Spleen (tissue), 7 donors: ENCODE results near the gene CLEC10A.
"Not testable (repeated sequence)": the region's sequence is repeated elsewhere in the genome, so short reads cannot be mapped to it uniquely, and the experiment has no call there.

Experiments
- CTCF ChIP-seq, 11 experiments: fragments of 200-600 bp in 7 of 11; fragments of 450-650 bp in 4 of 11; sonication (generic) in 4 of 11; IDR thresholded peaks in 8 of 11; conservative IDR thresholded peaks in 3 of 11; 1 replicate in 7 of 11; 2 replicates in 4 of 11; pipeline versions ENCODE4 v1.4.0 to v1.8.0; 2016 to 2021; ENCODE audit warnings: antibody characterized with exemption in 11 of 11, inconsistent platforms in 4 of 11, mild to moderate bottlenecking in 1 of 11
- POLR2A ChIP-seq, 3 donors: fragments of 450-650 bp; IDR thresholded peaks; one replicate each; pipeline ENCODE4 v1.5.1; 2017; ENCODE audit warnings: antibody characterized with exemption in 3 of 3, mild to moderate bottlenecking in 1 of 3
- POLR2AphosphoS5 ChIP-seq, 3 donors: sonication (generic); formaldehyde crosslinking; IDR thresholded peaks; one replicate each; pipeline ENCODE4 v1.5.1; 2017; ENCODE audit warnings: antibody characterized with exemption in 3 of 3
- donor health status: DM: no; HTN: no; CAD: no; lungs with moderate emphysema.
- donor health status: DM: no; HTN: no; CAD: no.
- donor health status: DM: no; HTN: no; CAD: no.

GRCh38 chr17:7100641-7101379 is 20.8 kb upstream of the CLEC10A start:
- TF ChIP-seq POLR2AphosphoS5 (IDR thresholded peaks at IDR 0.05); POLR2A (IDR thresholded peaks at IDR 0.05); CTCF (IDR thresholded peaks at IDR 0.05 in 8 of 11, conservative IDR thresholded peaks at IDR 0.05 in 3 of 11): not testable (repeated sequence)
